Prostate gland (tissue), 2 donors: Measurements from ENCODE around the gene RRP1B. TPM values are rescaled to one million over a fixed set of nuclear protein-coding genes. Genes with fewer than 3 reads are reported as not detected.

Experiments
- DNase-seq: peaks from one replicate; pipeline ENCODE4 v3.0.0-alpha.2; 2019; ENCODE audit warnings: low spot score
- H3K27ac ChIP-seq, 2 donors: fragments of 200-600 bp; sonication (generic); 2 replicates each; pipeline ENCODE4 v1.5.1; 2017 to 2019
- H3K27me3 ChIP-seq: fragments of 200-600 bp; sonication (generic); replicated peaks from 2 replicates; pipeline ENCODE4 v1.5.1; 2019; ENCODE audit not compliant: insufficient read depth
- H3K36me3 ChIP-seq, 2 donors: fragments of 200-600 bp; sonication (generic); 1 replicate in 1 of 2; 2 replicates in 1 of 2; pipeline versions ENCODE4 v1.5.1 to v1.8.1; 2017 to 2019
- H3K4me1 ChIP-seq: fragments of 200-600 bp; sonication (generic); replicated peaks from 2 replicates; pipeline ENCODE4 v1.5.1; 2019
- H3K4me3 ChIP-seq, 2 donors: fragments of 200-600 bp; sonication (generic); 2 replicates each; pipeline ENCODE4 v1.5.1; 2017 to 2019
- H3K9me3 ChIP-seq: fragments of 200-600 bp; sonication (generic); 2 replicates; pipeline ENCODE4 v1.5.1; 2017
- CTCF ChIP-seq, 4 experiments: fragments of 200-600 bp in 2 of 4; fragments of 450-650 bp in 2 of 4; sonication (generic) in 2 of 4; IDR thresholded peaks; 1 replicate in 3 of 4; 2 replicates in 1 of 4; pipeline ENCODE4 v1.5.1; 2016 to 2019; ENCODE audit warnings: antibody characterized with exemption in 4 of 4, mild to moderate bottlenecking in 2 of 4, moderate library complexity in 2 of 4
- POLR2A ChIP-seq: fragments of 450-650 bp; IDR thresholded peaks from one replicate; pipeline ENCODE4 v1.6.1; 2016; ENCODE audit warnings: antibody characterized with exemption, mild to moderate bottlenecking
- POLR2AphosphoS5 ChIP-seq: sonication (generic); formaldehyde crosslinking; IDR thresholded peaks from one replicate; pipeline ENCODE4 v1.6.1; 2017; ENCODE audit warnings: antibody characterized with exemption
- WGBS: methylation state at CpG from one replicate; pipeline ENCODE4 v1.1.5; 2018; 5-methylcytosine and 5-hydroxymethylcytosine counted together
- intact Hi-C: fragments of 100-400 bp; cut with DNase I; formaldehyde crosslinking; loops from one replicate; pipeline ENCODE4 v1.14.2; 2022
- total RNA-seq, 2 donors: library from RNA; depleted of rRNA; stranded (reverse); fragments of >200 nt; gene quantifications; one replicate each; pipeline ENCODE4 v1.1.0, GENCODE V29; 2016

RRP1B gene
- total RNA-seq, 2 donors from 2014 or later, result 22.7 to 38.3 TPM

GRCh38 chr21:43665879-43666278, 6.5 kb downstream of the RRP1B start:
- intact Hi-C loops, result no loop called here
- no peaks in the 10 kb centered on the region for H3K36me3 ChIP-seq
- no peak for DNase-seq
- no peak overlapping the region for H3K4me3 ChIP-seq
- no peaks in the 10 kb centered on the region for H3K4me1 ChIP-seq
- WGBS, result 94% methylated on average over 4 of the region's 4 CpGs
- H3K27ac ChIP-seq, result no peak overlapping the region
- H3K27me3 ChIP-seq, result no peaks in the 10 kb centered on the region
- TF ChIP-seq POLR2A (no peak), POLR2AphosphoS5 (no peak), CTCF (IDR thresholded peaks at IDR 0.05) (no peak)
- H3K9me3 ChIP-seq, result no peaks in the 10 kb centered on the region

DNA sequence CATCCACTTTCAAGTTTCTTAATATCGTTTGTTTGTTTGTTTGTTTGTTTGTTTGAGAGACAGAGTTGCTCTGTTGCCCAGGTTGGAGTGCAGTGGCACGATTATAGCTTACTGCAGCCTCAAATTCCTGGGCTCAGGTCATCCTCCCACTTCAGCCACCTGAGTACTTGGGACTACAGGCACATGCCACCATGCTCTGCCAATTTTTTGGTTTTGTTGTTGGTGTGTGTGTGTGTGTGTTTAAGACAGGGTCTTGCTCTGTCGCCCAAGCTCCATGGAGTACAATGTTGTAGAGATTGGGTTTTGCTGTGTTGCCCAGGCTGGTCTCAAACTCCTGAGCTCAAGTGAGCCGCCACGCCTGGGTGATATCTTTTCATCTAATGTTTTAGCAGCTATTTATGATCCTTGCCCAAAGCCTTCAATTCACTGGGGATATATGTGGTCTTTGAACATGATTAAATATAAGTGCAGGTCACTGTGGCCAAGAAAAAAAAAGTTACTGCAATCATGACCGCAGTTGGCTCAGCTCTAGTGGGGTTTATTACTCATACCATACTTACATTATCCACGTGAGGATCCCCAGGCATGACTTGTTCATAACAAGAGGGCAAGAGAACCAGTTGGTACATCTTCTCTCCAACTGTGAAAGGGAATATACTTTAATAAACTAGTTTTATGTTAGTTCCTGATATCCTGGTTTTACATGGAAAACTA, 8.0 kb downstream of the RRP1B start:
- no peak for TF ChIP-seq CTCF (IDR thresholded peaks at IDR 0.05)
- no peak for TF ChIP-seq POLR2A
- TF ChIP-seq POLR2AphosphoS5, result no peak
- intact Hi-C loops, result no loop called here
- Histone ChIP-seq H3K4me3 (no peak overlapping the region), H3K4me1 (no peaks in the 10 kb centered on the region), H3K27ac (no peak overlapping the region), H3K36me3 (no peaks in the 10 kb centered on the region), H3K9me3 (no peaks in the 10 kb centered on the region), H3K27me3 (no peaks in the 10 kb centered on the region)
- WGBS, result 87% methylated on average over 7 of the region's 7 CpGs
- DNase-seq, result no peak

- DNase-seq, result no peak
- Histone ChIP-seq H3K4me3 (no peak overlapping the region), H3K4me1 (no peaks in the 10 kb centered on the region), H3K36me3 (peaks cover 0 to 3% of the 10 kb centered on the region in 2 donors), H3K27me3 (no peaks in the 10 kb centered on the region), H3K27ac (no peak overlapping the region), H3K9me3 (no peaks in the 10 kb centered on the region)
- 95% methylated on average over 20 of the region's 20 CpGs for WGBS
- intact Hi-C loops, result no loop called here
- TF ChIP-seq CTCF (IDR thresholded peaks at IDR 0.05) (no peak), POLR2A (no peak), POLR2AphosphoS5 (no peak)
These were observed 10.7 kb downstream of the RRP1B start for GRCh38 chr21:43669828-43670605.

- DNase-seq, result no peak
- intact Hi-C loops, result no loop called here
- no peak overlapping the region for H3K4me3 ChIP-seq
- H3K9me3 ChIP-seq, result no peaks in the 10 kb centered on the region
- no peaks in the 10 kb centered on the region for H3K27me3 ChIP-seq
- TF ChIP-seq POLR2A (no peak), CTCF (IDR thresholded peaks at IDR 0.05) (no peak), POLR2AphosphoS5 (no peak)
- no peaks in the 10 kb centered on the region for H3K4me1 ChIP-seq
- peaks cover 0 to 5% of the 10 kb centered on the region in 2 donors for H3K36me3 ChIP-seq
- H3K27ac ChIP-seq, result no peak overlapping the region
- 92% methylated on average over 3 of the region's 3 CpGs for WGBS
These were observed 16.5 kb downstream of the RRP1B start for GRCh38 chr21:43675871-43676270.

DNA sequence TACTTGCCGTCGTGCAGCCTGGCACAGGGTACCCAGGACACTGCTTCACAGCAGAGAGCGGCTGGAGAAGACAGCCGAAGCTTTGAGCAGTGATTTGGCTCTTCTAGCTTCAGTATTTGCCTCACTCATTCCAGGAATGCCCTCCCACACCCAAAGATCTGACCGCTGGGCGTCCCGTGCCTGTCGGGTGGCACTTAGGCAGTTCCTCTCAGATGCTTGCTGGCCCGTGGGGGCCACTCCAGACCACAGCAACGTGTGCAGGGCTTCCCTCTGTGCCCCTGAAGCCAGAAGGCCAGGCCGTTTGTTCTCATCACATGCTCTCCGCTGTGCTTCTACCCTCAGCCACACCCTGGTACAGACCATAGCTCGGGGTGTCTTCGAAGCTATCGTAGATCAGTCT, 17.0 kb downstream of the RRP1B start:
- Histone ChIP-seq H3K9me3 (no peaks in the 10 kb centered on the region), H3K4me3 (no peak overlapping the region), H3K27me3 (no peaks in the 10 kb centered on the region), H3K36me3 (peaks cover 0 to 5% of the 10 kb centered on the region in 2 donors), H3K4me1 (no peaks in the 10 kb centered on the region), H3K27ac (no peak overlapping the region)
- 92% methylated on average over 15 of the region's 15 CpGs for WGBS
- intact Hi-C loops, result no loop called here
- DNase-seq, result no peak
- TF ChIP-seq POLR2A (no peak), POLR2AphosphoS5 (no peak), CTCF (IDR thresholded peaks at IDR 0.05) (no peak)
